Fibroblast of lung (primary cell): ENCODE data around the gene COL15A1. TPM values are rescaled to one million over a fixed set of nuclear protein-coding genes. Genes with fewer than 3 reads are reported as not detected.

Experiments used
- DNase-seq, 2 donors: peaks; one replicate each; pipeline versions ENCODE4 v3.0.0 to v3.0.0-alpha.2; 2010; ENCODE audit warnings: low read depth in 2 of 2
- H2AFZ ChIP-seq: 2 replicates; pipeline ENCODE4 v1.5.1; 2012; ENCODE audit warnings: low read length, control low read depth, inconsistent platforms
- H3K27ac ChIP-seq: 2 replicates; pipeline ENCODE4 v1.5.1; 2011; ENCODE audit warnings: low read length, control low read depth; ENCODE audit not compliant: insufficient read depth
- H3K27me3 ChIP-seq: 2 replicates; pipeline ENCODE4 v1.5.1; 2011; ENCODE audit warnings: mild to moderate bottlenecking, low read length; ENCODE audit not compliant: control insufficient read depth, insufficient read depth
- H3K36me3 ChIP-seq: 2 replicates; pipeline ENCODE4 v1.5.1; 2011; ENCODE audit warnings: low read length; ENCODE audit not compliant: control insufficient read depth, insufficient read depth
- H3K4me1 ChIP-seq: 2 replicates; pipeline ENCODE4 v1.5.1; 2011; ENCODE audit warnings: low read length; ENCODE audit not compliant: control insufficient read depth, insufficient read depth; ENCODE audit errors: extremely low read depth
- H3K4me2 ChIP-seq: 2 replicates; pipeline ENCODE4 v1.5.1; 2011; ENCODE audit warnings: low read length, control low read depth; ENCODE audit not compliant: insufficient read depth; ENCODE audit errors: extremely low read depth
- H3K4me3 ChIP-seq, 4 experiments: fragments of 200-600 bp in 1 of 4; sonication (generic) in 1 of 4; replicated peaks in 1 of 4; 2 replicates each; pipeline ENCODE4 v1.5.1; 2011 to 2016; ENCODE audit warnings: low read length in 4 of 4, low read depth in 3 of 4, mild to moderate bottlenecking in 3 of 4, control low read depth in 2 of 4, inconsistent platforms in 1 of 4, mixed read lengths in 1 of 4; ENCODE audit not compliant: insufficient read depth in 1 of 4; ENCODE audit errors: control extremely low read depth in 1 of 4
- H3K79me2 ChIP-seq: 2 replicates; pipeline ENCODE4 v1.5.1; 2012; ENCODE audit warnings: mild to moderate bottlenecking, low read length, inconsistent platforms; ENCODE audit not compliant: control insufficient read depth, insufficient read depth
- H3K9ac ChIP-seq: 2 replicates; pipeline ENCODE4 v1.5.1; 2011; ENCODE audit warnings: mild to moderate bottlenecking, low read length, control low read depth; ENCODE audit not compliant: insufficient read depth
- H3K9me3 ChIP-seq: 2 replicates; pipeline ENCODE4 v1.5.1; 2012; ENCODE audit warnings: low read depth, low read length; ENCODE audit not compliant: control insufficient read depth, insufficient read depth
- H4K20me1 ChIP-seq: 2 replicates; pipeline ENCODE4 v1.5.1; 2011; ENCODE audit warnings: low read length; ENCODE audit not compliant: control insufficient read depth, insufficient read depth; ENCODE audit errors: extremely low read depth
- CTCF ChIP-seq, 2 donors: IDR thresholded peaks in 1 of 2; conservative IDR thresholded peaks in 1 of 2; 1 replicate in 1 of 2; 2 replicates in 1 of 2; pipeline ENCODE4 v1.5.1; 2011 to 2012; ENCODE audit warnings: low read length in 2 of 2, control low read depth in 1 of 2, inconsistent platforms in 1 of 2, low read depth in 1 of 2, mild to moderate bottlenecking in 1 of 2
- EZH2 ChIP-seq: IDR thresholded peaks from 2 replicates; pipeline ENCODE4 v1.5.1; 2012; ENCODE audit warnings: low read length, control low read depth, mild to moderate bottlenecking; ENCODE audit errors: missing control alignments
- polyA plus RNA-seq, 2 donors: library from polyadenylated mRNA; depleted of rRNA in 1 of 2; stranded (reverse) in 1 of 2; unstranded in 1 of 2; fragments of >200 nt; gene quantifications; 2 replicates each; pipeline ENCODE4 v1.2.1, GENCODE V29; 2011 to 2012; ENCODE audit warnings: missing spikeins in 1 of 2
- total RNA-seq: library from RNA; depleted of rRNA; stranded (reverse); fragments of >200 nt; gene quantifications from 2 replicates; pipeline ENCODE4 v1.2.1, GENCODE V29; 2014

Gene COL15A1
- total and polyA plus RNA-seq, 2 donors (not counting 1 experiment from before 2014, with no cell fraction given) = 13.3 to 41.0 TPM

GRCh38 chr9:99031994-99032393 lies 88.3 kb downstream of the COL15A1 start:
- no peak for TF ChIP-seq CTCF (conservative IDR thresholded peaks at IDR 0.05 in 1 of 2, IDR thresholded peaks at IDR 0.05 in 1 of 2; ENCODE audit: low read depth in 1 of 2, low read length in 2 of 2)
- no peak for TF ChIP-seq EZH2
- Histone ChIP-seq H3K36me3 (no peaks in the 10 kb centered on the region), H3K9ac (no peak overlapping the region), H3K4me3 (no peak overlapping the region), H3K79me2 (no peaks in the 10 kb centered on the region), H4K20me1 (no peaks in the 10 kb centered on the region), H3K4me2 (no peak overlapping the region), H3K27ac (no peak overlapping the region), H2AFZ (no peak overlapping the region), H3K9me3 (no peaks in the 10 kb centered on the region), H3K27me3 (no peaks in the 10 kb centered on the region), H3K4me1 (peaks cover 14% of the 10 kb centered on the region)
- no peak for DNase-seq

- H4K20me1 ChIP-seq = no peaks in the 10 kb centered on the region
- DNase-seq = no peak
- H3K4me2 ChIP-seq = no peak overlapping the region
- no peak overlapping the region for H3K9ac ChIP-seq
- no peaks in the 10 kb centered on the region for H3K9me3 ChIP-seq
- no peak overlapping the region for H3K27ac ChIP-seq
- H3K4me1 ChIP-seq = peaks cover 10% of the 10 kb centered on the region
- H3K36me3 ChIP-seq = no peaks in the 10 kb centered on the region
- TF ChIP-seq EZH2 (no peak), CTCF (conservative IDR thresholded peaks at IDR 0.05 in 1 of 2, IDR thresholded peaks at IDR 0.05 in 1 of 2; ENCODE audit: low read depth in 1 of 2, low read length in 2 of 2) (no peak)
- no peak overlapping the region for H3K4me3 ChIP-seq
- H3K27me3 ChIP-seq = no peaks in the 10 kb centered on the region
- H2AFZ ChIP-seq = no peak overlapping the region
- no peaks in the 10 kb centered on the region for H3K79me2 ChIP-seq
These were observed 90.4 kb downstream of the COL15A1 start for GRCh38 chr9:99034149-99034548.

- no peaks in the 10 kb centered on the region for H3K36me3 ChIP-seq
- no peak overlapping the region for H2AFZ ChIP-seq
- no peak overlapping the region for H3K9ac ChIP-seq
- no peaks in the 10 kb centered on the region for H3K79me2 ChIP-seq
- no peak overlapping the region for H3K4me3 ChIP-seq
- DNase-seq = no peak
- H3K4me2 ChIP-seq = no peak overlapping the region
- no peaks in the 10 kb centered on the region for H3K27me3 ChIP-seq
- H3K4me1 ChIP-seq = peaks cover 16% of the 10 kb centered on the region
- H3K9me3 ChIP-seq = no peaks in the 10 kb centered on the region
- no peaks in the 10 kb centered on the region for H4K20me1 ChIP-seq
- TF ChIP-seq CTCF (conservative IDR thresholded peaks at IDR 0.05 in 1 of 2, IDR thresholded peaks at IDR 0.05 in 1 of 2; ENCODE audit: low read depth in 1 of 2, low read length in 2 of 2) (no peak), EZH2 (no peak)
- H3K27ac ChIP-seq = no peak overlapping the region
These were observed 91.6 kb downstream of the COL15A1 start for GRCh38 chr9:99035313-99035712.
